Lung (tissue), 12 donors: ENCODE results near the gene STBD1. TPM values are rescaled to one million over a fixed set of nuclear protein-coding genes. Genes with fewer than 3 reads are reported as not detected.

Experiments used
- ATAC-seq: fragments of 200-7000 bp; cut with Tn5 transposase; one replicate; pipeline ENCODE4 v1.9.1; 2020; ENCODE audit warnings: moderate number of reproducible peaks; ENCODE audit not compliant: insufficient read depth, low FRiP score
- DNase-seq, 3 donors: peaks; one replicate each; pipeline ENCODE4 v3.0.0-alpha.2; 2013 to 2017
- H3K27ac ChIP-seq, 2 donors: one replicate each; pipeline ENCODE4 v1.5.1; 2013; ENCODE audit warnings: mild to moderate bottlenecking in 2 of 2, moderate library complexity in 2 of 2, control low read depth in 1 of 2, inconsistent platforms in 1 of 2, low read depth in 1 of 2, low read length in 1 of 2
- H3K27me3 ChIP-seq, 3 donors: one replicate each; pipeline ENCODE4 v1.5.1; 2013; ENCODE audit warnings: low read length in 2 of 3; ENCODE audit not compliant: control insufficient read depth in 3 of 3, insufficient read depth in 3 of 3
- H3K36me3 ChIP-seq, 4 donors: one replicate each; pipeline ENCODE4 v1.5.1; 2013; ENCODE audit warnings: low read length in 4 of 4, mild to moderate bottlenecking in 1 of 4, moderate library complexity in 1 of 4; ENCODE audit not compliant: control insufficient read depth in 4 of 4, insufficient read depth in 4 of 4
- H3K4me1 ChIP-seq, 5 donors: one replicate each; pipeline ENCODE4 v1.5.1; 2013; ENCODE audit warnings: low read length in 5 of 5, mild to moderate bottlenecking in 2 of 5, moderate library complexity in 1 of 5; ENCODE audit not compliant: control insufficient read depth in 5 of 5, insufficient read depth in 5 of 5
- H3K4me3 ChIP-seq: one replicate; pipeline ENCODE4 v1.5.1; 2013; ENCODE audit warnings: mild to moderate bottlenecking, control low read depth, moderate library complexity
- H3K9ac ChIP-seq, 2 donors: one replicate each; pipeline ENCODE4 v1.5.1; 2013; ENCODE audit warnings: low read length in 2 of 2, control low read depth in 1 of 2; ENCODE audit not compliant: insufficient read depth in 1 of 2
- H3K9me3 ChIP-seq, 4 donors: one replicate each; pipeline ENCODE4 v1.5.1; 2013; ENCODE audit warnings: low read length in 3 of 4, mild to moderate bottlenecking in 1 of 4, moderate library complexity in 1 of 4; ENCODE audit not compliant: control insufficient read depth in 4 of 4, insufficient read depth in 3 of 4
- WGBS, 2 donors: extraction: QIAGEN DNeasy Blood & Tissue Kit; methylation state at CpG; one replicate each; pipeline ENCODE4 v1.1.7; 2013; 5-methylcytosine and 5-hydroxymethylcytosine counted together
- polyA plus RNA-seq, 2 donors: library from polyadenylated mRNA; stranded (reverse); fragments of 200-250 nt; gene quantifications; one replicate each; pipeline ENCODE4 v1.2.1, GENCODE V29; 2013
- total RNA-seq, 2 donors: library from RNA; depleted of rRNA in 1 of 2; stranded (reverse); fragments of >200 nt in 1 of 2; gene quantifications; one replicate each; pipeline ENCODE4 v1.2.1, GENCODE V29; 2014 to 2021
- TF ChIP-seq, protein P1 (sequence below): IDR thresholded peaks from 2 replicates; pipeline ENCODE4 v1.5.1; 2012; ENCODE audit warnings: mild to moderate bottlenecking; ENCODE audit errors: control extremely low read depth, extremely low read depth
- donor health status: control.
- donor health status: control.
- donor health status: Bipolar disorder and iron deficiency.
- donor health status: healthy.
- donor health status: DM: yes; HTN: yes; CAD: no.

STBD1 gene
- total and polyA plus RNA-seq, 4 donors = 1.5 to 14.8 (median 6.9) TPM

DNA sequence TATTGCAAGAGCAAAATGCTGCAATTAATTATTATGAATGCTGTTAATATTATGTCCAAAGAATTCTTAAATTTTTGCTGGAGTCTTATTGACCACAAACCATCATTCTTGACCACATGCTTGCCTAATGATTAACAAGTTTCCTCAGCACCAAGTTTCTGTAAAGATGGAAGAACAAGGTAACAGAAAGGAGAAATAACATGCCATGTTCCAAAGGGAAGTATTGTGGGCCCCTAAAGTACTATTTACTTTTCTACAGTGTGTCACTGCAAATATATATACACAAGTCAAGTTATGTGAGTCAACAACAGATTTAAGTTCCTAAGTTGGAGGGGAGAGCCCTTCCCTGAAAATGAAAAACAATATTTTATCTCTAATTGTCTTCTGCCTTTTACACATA lies 34.5 kb upstream of the STBD1 start:
- Histone ChIP-seq H3K4me3 (no peak overlapping the region), H3K27ac (no peak overlapping the region), H3K4me1 (peaks cover 0 to 7% (median 0%) of the 10 kb centered on the region in 5 donors), H3K9me3 (no peaks in the 10 kb centered on the region), H3K27me3 (no peaks in the 10 kb centered on the region), H3K36me3 (peaks cover 0 to 4% (median 0%) of the 10 kb centered on the region in 4 donors), H3K9ac (no peak overlapping the region)
- ATAC-seq (peak; percentile 58), DNase-seq (no peak)
- TF ChIP-seq, protein P1, sequence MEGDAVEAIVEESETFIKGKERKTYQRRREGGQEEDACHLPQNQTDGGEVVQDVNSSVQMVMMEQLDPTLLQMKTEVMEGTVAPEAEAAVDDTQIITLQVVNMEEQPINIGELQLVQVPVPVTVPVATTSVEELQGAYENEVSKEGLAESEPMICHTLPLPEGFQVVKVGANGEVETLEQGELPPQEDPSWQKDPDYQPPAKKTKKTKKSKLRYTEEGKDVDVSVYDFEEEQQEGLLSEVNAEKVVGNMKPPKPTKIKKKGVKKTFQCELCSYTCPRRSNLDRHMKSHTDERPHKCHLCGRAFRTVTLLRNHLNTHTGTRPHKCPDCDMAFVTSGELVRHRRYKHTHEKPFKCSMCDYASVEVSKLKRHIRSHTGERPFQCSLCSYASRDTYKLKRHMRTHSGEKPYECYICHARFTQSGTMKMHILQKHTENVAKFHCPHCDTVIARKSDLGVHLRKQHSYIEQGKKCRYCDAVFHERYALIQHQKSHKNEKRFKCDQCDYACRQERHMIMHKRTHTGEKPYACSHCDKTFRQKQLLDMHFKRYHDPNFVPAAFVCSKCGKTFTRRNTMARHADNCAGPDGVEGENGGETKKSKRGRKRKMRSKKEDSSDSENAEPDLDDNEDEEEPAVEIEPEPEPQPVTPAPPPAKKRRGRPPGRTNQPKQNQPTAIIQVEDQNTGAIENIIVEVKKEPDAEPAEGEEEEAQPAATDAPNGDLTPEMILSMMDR = no peak

DNA sequence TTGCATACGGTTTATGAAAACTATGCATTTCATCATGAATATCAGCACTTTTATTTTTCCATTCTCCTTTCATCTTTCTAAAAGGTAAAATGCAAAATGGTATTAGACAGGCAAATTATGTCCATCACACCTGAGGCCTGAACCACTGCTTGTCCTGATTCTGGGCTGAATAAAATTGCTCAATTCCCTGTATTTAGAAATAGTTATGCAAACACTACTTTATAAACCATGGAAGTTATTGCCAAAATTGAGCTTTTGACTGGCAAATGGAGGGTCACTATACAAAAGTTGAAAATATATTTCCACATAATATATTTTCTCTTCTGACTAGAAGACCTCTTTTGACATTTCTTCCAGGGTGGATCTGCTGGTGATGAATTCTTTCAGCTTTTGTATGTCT lies 34.0 kb upstream of the STBD1 start:
- H3K36me3 ChIP-seq = peaks cover 0 to 4% (median 0%) of the 10 kb centered on the region in 4 donors
- no peak for DNase-seq
- no peak overlapping the region for H3K9ac ChIP-seq
- no peak overlapping the region for H3K4me3 ChIP-seq
- H3K4me1 ChIP-seq = peaks cover 0 to 7% (median 0%) of the 10 kb centered on the region in 5 donors
- H3K27me3 ChIP-seq = no peaks in the 10 kb centered on the region
- H3K27ac ChIP-seq = no peak overlapping the region
- no peaks in the 10 kb centered on the region for H3K9me3 ChIP-seq
- ATAC-seq = no peak
- TF ChIP-seq, protein P1 = no peak
- 44 to 82% methylated on average over 1 of the region's 1 CpG for WGBS, 2 donors

DNA sequence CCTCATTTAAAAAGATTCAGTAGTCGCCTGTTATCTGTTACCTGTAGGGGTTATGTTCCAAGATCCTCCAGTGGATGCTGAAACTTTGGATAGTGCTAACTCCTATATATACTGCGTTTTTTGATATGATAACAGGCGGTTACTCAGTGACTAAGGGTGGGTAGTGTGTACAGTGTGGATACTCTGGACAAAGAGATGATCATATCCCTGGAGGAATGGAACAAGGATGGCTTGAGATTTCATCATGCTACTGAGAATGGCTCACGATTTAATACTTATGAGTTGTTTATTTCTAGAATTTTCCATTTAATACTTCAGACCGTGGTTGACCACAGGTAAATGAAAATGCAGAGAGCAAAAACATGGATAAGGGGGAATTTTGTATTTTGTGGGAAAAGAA lies 33.5 kb upstream of the STBD1 start:
- Histone ChIP-seq H3K27me3 (no peaks in the 10 kb centered on the region), H3K4me1 (peaks cover 0 to 4% (median 0%) of the 10 kb centered on the region in 5 donors), H3K27ac (no peak overlapping the region), H3K36me3 (peaks cover 0 to 4% (median 0%) of the 10 kb centered on the region in 4 donors), H3K9me3 (no peaks in the 10 kb centered on the region), H3K4me3 (no peak overlapping the region), H3K9ac (no peak overlapping the region)
- 73 to 92% methylated on average over 5 of the region's 5 CpGs for WGBS, 2 donors
- DNase-seq = no peak
- TF ChIP-seq, protein P1 = no peak
- ATAC-seq = no peak

DNA sequence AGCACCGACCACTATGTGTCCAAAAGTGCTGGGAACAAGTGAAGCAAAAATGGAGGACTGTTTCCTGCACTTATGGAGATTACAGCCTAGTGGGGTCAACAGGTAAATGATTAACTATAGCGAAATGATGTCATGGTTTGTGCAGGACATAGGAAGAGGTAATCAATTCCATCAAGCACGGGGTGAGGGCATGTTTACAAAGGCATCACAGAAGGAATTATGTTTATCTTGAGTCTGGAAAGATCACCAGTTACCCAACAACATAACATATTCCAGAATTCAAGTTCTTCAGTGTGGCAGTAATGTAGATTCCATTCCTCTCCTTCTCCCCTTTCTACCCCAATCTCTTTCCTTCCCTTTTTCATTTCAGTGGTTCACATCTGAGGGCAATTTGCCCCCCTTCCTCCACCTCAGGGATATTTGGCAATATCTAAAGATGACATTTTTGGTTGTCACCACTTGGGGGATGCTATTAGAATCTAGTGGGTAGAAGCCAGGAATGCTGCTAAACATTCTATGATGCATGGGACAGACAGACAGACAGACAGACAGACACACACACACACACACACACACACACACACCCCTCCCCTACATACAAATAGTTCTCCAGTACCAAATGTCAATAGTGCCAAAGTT lies 30.9 kb upstream of the STBD1 start:
- no peaks in the 10 kb centered on the region for H3K36me3 ChIP-seq
- H3K4me1 ChIP-seq = no peaks in the 10 kb centered on the region
- DNase-seq (no peak), ATAC-seq (no peak)
- TF ChIP-seq, protein P1 = no peak
- no peaks in the 10 kb centered on the region for H3K9me3 ChIP-seq
- H3K9ac ChIP-seq = no peak overlapping the region
- no peak overlapping the region for H3K4me3 ChIP-seq
- no peaks in the 10 kb centered on the region for H3K27me3 ChIP-seq
- WGBS, 2 donors = 73 to 79% methylated on average over 3 of the region's 3 CpGs
- H3K27ac ChIP-seq = no peak overlapping the region
